HL-60 (cell line): ENCODE data around the gene FLYWCH1.

Source experiments
- DNase-seq, 2 experiments: peaks; one replicate each; pipeline ENCODE4 v3.0.0-alpha.2; 2010 to 2020; ENCODE audit warnings: low read depth in 1 of 2, low spot score in 1 of 2
- H3K27ac ChIP-seq: fragments of 250-450 bp; sonication (Bioruptor Pico); replicated peaks from 2 replicates; pipeline ENCODE4 v1.5.1; 2020; ENCODE audit warnings: mild to moderate bottlenecking, moderate library complexity
- H3K27me3 ChIP-seq: fragments of 250-450 bp; sonication (Bioruptor Pico); 2 replicates; pipeline ENCODE4 v1.5.1; 2021; ENCODE audit warnings: mild to moderate bottlenecking, moderate library complexity; ENCODE audit not compliant: insufficient read depth, poor library complexity, severe bottlenecking
- H3K4me3 ChIP-seq: replicated peaks from 2 replicates; pipeline ENCODE4 v1.5.1; 2011; ENCODE audit warnings: mild to moderate bottlenecking, control low read depth, low read length; ENCODE audit not compliant: insufficient read depth
- GABPA ChIP-seq: IDR thresholded peaks from 2 replicates; pipeline ENCODE4 v1.6.1; 2012; ENCODE audit warnings: low read depth
- POLR2AphosphoS5 ChIP-seq: IDR thresholded peaks from 2 replicates; pipeline ENCODE4 v1.6.1; 2012; ENCODE audit warnings: low read depth
- SPI1 ChIP-seq: IDR thresholded peaks from 2 replicates; pipeline ENCODE4 v1.6.1; 2012; ENCODE audit warnings: low read depth, mild to moderate bottlenecking, borderline replicate concordance
- TF ChIP-seq, protein P1 (sequence below): IDR thresholded peaks from 2 replicates; pipeline ENCODE4 v1.6.1; 2012; ENCODE audit warnings: low read depth; ENCODE audit not compliant: insufficient replicate concordance
- TF ChIP-seq, protein P2 (sequence below): IDR thresholded peaks from one replicate; pipeline ENCODE4 v1.5.1; 2011; ENCODE audit warnings: low read length, control low read depth, inconsistent platforms; ENCODE audit not compliant: insufficient read depth

Gene FLYWCH1

DNA sequence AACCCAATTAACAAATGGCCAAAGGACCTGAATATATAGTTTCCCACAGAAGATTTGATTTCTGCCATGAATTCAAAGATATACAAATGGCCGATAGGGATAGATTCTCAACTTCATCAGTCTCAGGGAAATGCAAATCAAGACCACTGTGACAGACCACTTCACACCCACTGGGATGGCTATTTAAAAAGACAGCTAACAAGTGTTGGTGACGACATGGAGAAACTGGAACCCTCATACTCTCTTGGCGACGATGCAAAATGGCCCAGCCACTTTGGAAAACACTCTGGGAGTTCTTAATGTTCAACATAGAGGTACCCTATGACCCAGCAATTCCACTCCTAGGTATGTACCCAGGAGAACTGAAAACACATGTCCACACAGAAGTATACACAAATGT, 34.9 kb downstream of the FLYWCH1 start:
- H3K27me3 ChIP-seq: no peaks in the 10 kb centered on the region
- no peak overlapping the region for H3K27ac ChIP-seq
- no peak for TF ChIP-seq POLR2AphosphoS5
- TF ChIP-seq, protein P1, sequence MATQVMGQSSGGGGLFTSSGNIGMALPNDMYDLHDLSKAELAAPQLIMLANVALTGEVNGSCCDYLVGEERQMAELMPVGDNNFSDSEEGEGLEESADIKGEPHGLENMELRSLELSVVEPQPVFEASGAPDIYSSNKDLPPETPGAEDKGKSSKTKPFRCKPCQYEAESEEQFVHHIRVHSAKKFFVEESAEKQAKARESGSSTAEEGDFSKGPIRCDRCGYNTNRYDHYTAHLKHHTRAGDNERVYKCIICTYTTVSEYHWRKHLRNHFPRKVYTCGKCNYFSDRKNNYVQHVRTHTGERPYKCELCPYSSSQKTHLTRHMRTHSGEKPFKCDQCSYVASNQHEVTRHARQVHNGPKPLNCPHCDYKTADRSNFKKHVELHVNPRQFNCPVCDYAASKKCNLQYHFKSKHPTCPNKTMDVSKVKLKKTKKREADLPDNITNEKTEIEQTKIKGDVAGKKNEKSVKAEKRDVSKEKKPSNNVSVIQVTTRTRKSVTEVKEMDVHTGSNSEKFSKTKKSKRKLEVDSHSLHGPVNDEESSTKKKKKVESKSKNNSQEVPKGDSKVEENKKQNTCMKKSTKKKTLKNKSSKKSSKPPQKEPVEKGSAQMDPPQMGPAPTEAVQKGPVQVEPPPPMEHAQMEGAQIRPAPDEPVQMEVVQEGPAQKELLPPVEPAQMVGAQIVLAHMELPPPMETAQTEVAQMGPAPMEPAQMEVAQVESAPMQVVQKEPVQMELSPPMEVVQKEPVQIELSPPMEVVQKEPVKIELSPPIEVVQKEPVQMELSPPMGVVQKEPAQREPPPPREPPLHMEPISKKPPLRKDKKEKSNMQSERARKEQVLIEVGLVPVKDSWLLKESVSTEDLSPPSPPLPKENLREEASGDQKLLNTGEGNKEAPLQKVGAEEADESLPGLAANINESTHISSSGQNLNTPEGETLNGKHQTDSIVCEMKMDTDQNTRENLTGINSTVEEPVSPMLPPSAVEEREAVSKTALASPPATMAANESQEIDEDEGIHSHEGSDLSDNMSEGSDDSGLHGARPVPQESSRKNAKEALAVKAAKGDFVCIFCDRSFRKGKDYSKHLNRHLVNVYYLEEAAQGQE: no peak
- TF ChIP-seq, protein P2, sequence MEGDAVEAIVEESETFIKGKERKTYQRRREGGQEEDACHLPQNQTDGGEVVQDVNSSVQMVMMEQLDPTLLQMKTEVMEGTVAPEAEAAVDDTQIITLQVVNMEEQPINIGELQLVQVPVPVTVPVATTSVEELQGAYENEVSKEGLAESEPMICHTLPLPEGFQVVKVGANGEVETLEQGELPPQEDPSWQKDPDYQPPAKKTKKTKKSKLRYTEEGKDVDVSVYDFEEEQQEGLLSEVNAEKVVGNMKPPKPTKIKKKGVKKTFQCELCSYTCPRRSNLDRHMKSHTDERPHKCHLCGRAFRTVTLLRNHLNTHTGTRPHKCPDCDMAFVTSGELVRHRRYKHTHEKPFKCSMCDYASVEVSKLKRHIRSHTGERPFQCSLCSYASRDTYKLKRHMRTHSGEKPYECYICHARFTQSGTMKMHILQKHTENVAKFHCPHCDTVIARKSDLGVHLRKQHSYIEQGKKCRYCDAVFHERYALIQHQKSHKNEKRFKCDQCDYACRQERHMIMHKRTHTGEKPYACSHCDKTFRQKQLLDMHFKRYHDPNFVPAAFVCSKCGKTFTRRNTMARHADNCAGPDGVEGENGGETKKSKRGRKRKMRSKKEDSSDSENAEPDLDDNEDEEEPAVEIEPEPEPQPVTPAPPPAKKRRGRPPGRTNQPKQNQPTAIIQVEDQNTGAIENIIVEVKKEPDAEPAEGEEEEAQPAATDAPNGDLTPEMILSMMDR: no peak
- DNase-seq: no peak
- H3K4me3 ChIP-seq: no peak overlapping the region

DNA sequence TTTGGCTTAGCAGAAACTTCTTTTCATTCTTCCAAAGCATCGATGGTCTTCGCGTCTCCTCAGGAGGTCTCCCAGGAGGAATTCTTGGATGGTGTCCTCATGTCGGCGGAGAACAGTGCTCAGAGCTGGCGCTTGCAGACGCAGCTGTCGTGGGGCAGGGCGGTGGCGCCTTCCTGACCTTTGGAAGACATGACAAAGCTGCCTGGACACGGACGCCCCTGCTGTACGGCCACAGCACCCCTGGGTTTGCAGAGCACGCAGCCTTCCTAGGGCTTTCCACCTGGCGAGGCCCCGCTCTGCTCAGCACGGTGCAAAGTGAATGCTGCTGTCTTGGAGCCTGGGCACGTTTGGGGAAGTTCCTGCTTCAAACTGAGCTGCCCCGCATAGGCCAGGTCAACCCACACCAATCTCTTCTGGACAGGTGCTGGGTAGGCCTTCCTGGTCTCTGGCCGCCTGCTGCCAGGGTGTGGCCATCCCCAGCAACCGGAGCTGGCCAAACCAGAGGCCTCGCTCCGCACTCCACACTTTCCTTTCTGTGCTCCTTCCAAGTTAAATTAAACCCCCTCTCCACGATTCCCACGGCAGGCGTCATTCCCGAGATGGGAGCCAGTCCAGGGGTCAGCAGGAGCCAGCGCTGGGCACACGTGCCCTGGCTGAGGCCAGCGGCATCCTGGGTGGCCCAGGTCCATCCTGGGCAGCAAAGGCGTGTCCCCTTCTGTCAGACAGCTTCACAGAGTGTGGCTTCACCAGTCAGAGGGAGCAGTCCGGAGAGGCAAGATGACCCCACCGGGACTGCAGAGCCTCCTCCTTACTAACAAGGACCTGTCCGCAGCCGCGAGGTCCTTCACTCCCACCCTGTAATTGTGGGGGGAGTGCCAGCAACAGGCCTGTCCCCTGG, 37.3 kb downstream of the FLYWCH1 start:
- Histone ChIP-seq H3K27me3 (no peaks in the 10 kb centered on the region), H3K27ac (no peak overlapping the region), H3K4me3 (no peak overlapping the region)
- DNase-seq: no peak
- TF ChIP-seq, protein P2: no peak
- no peak for TF ChIP-seq SPI1
- TF ChIP-seq GABPA: no peak
- no peak for TF ChIP-seq POLR2AphosphoS5
- TF ChIP-seq, protein P1: no peak

DNA sequence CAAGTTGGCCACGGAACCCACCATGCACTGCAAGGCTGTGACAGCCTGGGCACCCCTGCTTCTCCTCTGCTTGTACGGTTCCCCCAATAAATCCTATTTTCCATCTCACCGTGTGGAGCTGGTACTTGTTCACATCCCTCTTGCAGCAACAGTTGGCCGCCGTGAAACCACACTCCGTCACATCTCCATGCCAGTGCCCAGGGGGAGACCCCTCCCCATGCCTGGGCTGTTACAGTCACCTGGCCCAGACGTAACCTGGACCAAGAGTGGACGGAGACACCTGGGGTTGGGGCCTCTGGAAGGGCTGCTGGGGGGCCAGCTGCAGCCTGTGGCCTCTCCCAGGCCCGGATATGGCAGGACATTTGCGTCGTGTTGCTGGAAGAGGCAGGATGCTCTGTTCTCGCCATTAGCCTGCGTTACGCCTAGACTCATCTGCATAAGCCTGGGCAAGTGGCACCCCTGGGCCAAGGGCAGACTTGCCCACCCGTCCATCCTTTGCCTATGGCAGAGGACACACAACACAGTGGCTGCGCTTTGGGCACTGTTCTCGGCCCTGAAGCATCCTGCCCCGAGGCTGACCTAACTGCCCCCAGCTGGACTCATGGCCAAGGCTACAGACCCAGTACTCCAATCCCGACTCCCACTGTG, 38.1 kb downstream of the FLYWCH1 start:
- DNase-seq: no peak
- no peaks in the 10 kb centered on the region for H3K27me3 ChIP-seq
- TF ChIP-seq GABPA (no peak), POLR2AphosphoS5 (no peak), SPI1 (no peak)
- TF ChIP-seq, protein P1: no peak
- TF ChIP-seq, protein P2: no peak
- H3K27ac ChIP-seq: no peak overlapping the region
- H3K4me3 ChIP-seq: no peak overlapping the region
